HG03354 (cell line): Measurements from ENCODE around the gene ATP6V0B.

Experiments
- ATAC-seq: cut with Tn5 transposase; IDR thresholded peaks from one replicate; pipeline ENCODE4 v1.9.1; 2021; ENCODE audit warnings: mild to moderate bottlenecking; ENCODE audit not compliant: unreplicated experiment, poor library complexity, severe bottlenecking

Gene ATP6V0B

GRCh38 chr1:44021581-44022321 is 47.0 kb downstream of the ATP6V0B start:
- ATAC-seq = no peak

GRCh38 chr1:44024031-44024902 is 49.5 kb downstream of the ATP6V0B start:
- no peak for ATAC-seq

- ATAC-seq = no peak
Measured at GRCh38 chr1:44024903-44025525, 50.3 kb downstream of the ATP6V0B start.

GRCh38 chr1:44025816-44026215 is 51.1 kb downstream of the ATP6V0B start:
- ATAC-seq = no peak

GRCh38 chr1:44027320-44027719 is 52.6 kb downstream of the ATP6V0B start:
- no peak for ATAC-seq
